ENCODE results near the gene TCTN2.

- TF ChIP-seq CTCF (IDR thresholded peaks at IDR 0.05) (no peak), EZH2 (IDR thresholded peaks at IDR 0.05) (no peak), EZH2phosphoT487 (IDR thresholded peaks at IDR 0.05) (no peak)
These were observed 55.3 kb downstream of the TCTN2 start for GRCh38 chr12:123726244-123726643.
